Panc1 (cell line): ENCODE results near the gene CST11. TPM values are rescaled to one million over a fixed set of nuclear protein-coding genes. Genes with fewer than 3 reads are reported as not detected.

Source experiments
- ATAC-seq: fragments of 200-7000 bp; cut with Tn5 transposase; 2 replicates; pipeline ENCODE4 v1.9.1; 2020; ENCODE audit warnings: mild to moderate bottlenecking, moderate library complexity
- BruUV-seq: library from RNA; stranded (reverse); fragments of 400-500 nt; replicated peaks from 2 replicates; lab custom pipeline; 2021; lab: Mats Ljungman, UMichigan
- CTCF ChIA-PET: fragments of 300-600 bp; sonication (Branson Sonifier 250); formaldehyde crosslinking; loops from one replicate; lab custom pipeline; 2022; ENCODE audit warnings: antibody characterized with exemption; lab: Charles Lee
- POLR2A ChIA-PET: fragments of 300-600 bp; sonication (Branson Sonifier 250); formaldehyde crosslinking; loops from one replicate; lab custom pipeline; 2022; ENCODE audit warnings: antibody characterized with exemption; lab: Charles Lee
- DNase-seq: peaks from one replicate; pipeline ENCODE4 v3.0.0-alpha.2; 2010; ENCODE audit warnings: low read depth, low spot score
- H3K27ac ChIP-seq: 2 replicates; pipeline ENCODE4 v1.5.1; 2011; ENCODE audit warnings: mild to moderate bottlenecking, low read length, inconsistent platforms
- H3K27me3 ChIP-seq: fragments of 200-500 bp; sonication (Bioruptor generic); 2 replicates; pipeline ENCODE4 v1.6.0; 2014; ENCODE audit warnings: low read length, inconsistent platforms; ENCODE audit not compliant: control insufficient read depth, insufficient read depth
- H3K36me3 ChIP-seq: fragments of 200-500 bp; sonication (Bioruptor generic); 2 replicates; pipeline ENCODE4 v1.5.1; 2014; ENCODE audit warnings: inconsistent platforms, mild to moderate bottlenecking, low read length, moderate library complexity; ENCODE audit not compliant: control insufficient read depth, insufficient read depth
- H3K4me1 ChIP-seq: 2 replicates; pipeline ENCODE4 v1.5.1; 2011; ENCODE audit warnings: inconsistent platforms, mild to moderate bottlenecking, low read length, moderate library complexity; ENCODE audit not compliant: control insufficient read depth, insufficient read depth
- H3K4me3 ChIP-seq, 2 experiments: 2 replicates each; pipeline ENCODE4 v1.5.1; 2011 to 2012; ENCODE audit warnings: low read depth in 2 of 2, low read length in 2 of 2, mild to moderate bottlenecking in 2 of 2, inconsistent platforms in 1 of 2, moderate library complexity in 1 of 2
- H3K9me3 ChIP-seq: fragments of 200-500 bp; sonication (Bioruptor generic); 2 replicates; pipeline ENCODE4 v1.5.1; 2014; ENCODE audit warnings: low read depth, mild to moderate bottlenecking, inconsistent platforms, low read length, moderate library complexity; ENCODE audit not compliant: control insufficient read depth, insufficient read depth
- POLR2AphosphoS5 ChIP-seq: IDR thresholded peaks from 2 replicates; pipeline ENCODE4 v1.6.1; 2012; ENCODE audit warnings: mild to moderate bottlenecking, low read depth, low read length, moderate library complexity
- REST ChIP-seq, 2 experiments: IDR thresholded peaks; 2 replicates each; pipeline ENCODE4 v1.6.1; 2011 to 2012; ENCODE audit warnings: low read depth in 2 of 2, control low read depth in 1 of 2, low read length in 1 of 2, mild to moderate bottlenecking in 1 of 2, moderate library complexity in 1 of 2; ENCODE audit not compliant: insufficient read depth in 1 of 2
- SIN3A ChIP-seq: IDR thresholded peaks from 2 replicates; pipeline ENCODE4 v1.6.1; 2012; ENCODE audit warnings: low read depth, mild to moderate bottlenecking, low read length, moderate library complexity, borderline replicate concordance; ENCODE audit not compliant: insufficient read depth
- TCF7L2 ChIP-seq: IDR thresholded peaks from 2 replicates; pipeline ENCODE4 v1.6.1; 2011; ENCODE audit warnings: mild to moderate bottlenecking, low read depth, low read length, inconsistent platforms
- in situ Hi-C: cut with HindIII; loops from 2 replicates; pipeline ENCODE4 v1.10.0; 2016; ENCODE audit warnings: low sequenced_read_pairs, low pct_unique_long_range_greater_than_20kb
- intact Hi-C: fragments of 100-400 bp; cut with micrococcal nuclease; formaldehyde crosslinking; loops from one replicate; pipeline ENCODE4 v1.10.0; 2022; ENCODE audit not compliant: unreplicated experiment
- total RNA-seq: library from RNA; stranded (reverse); gene quantifications from one replicate; pipeline ENCODE4 v1.2.1, GENCODE V29; 2021; ENCODE audit not compliant: unreplicated experiment
- TF ChIP-seq, protein P1 (sequence below): fragments of 450-650 bp; IDR thresholded peaks from 2 replicates; pipeline ENCODE4 v1.5.1; 2017; ENCODE audit warnings: mild to moderate bottlenecking

Gene CST11
- total RNA-seq, 1 experiment from 2014 or later = not detected

DNA sequence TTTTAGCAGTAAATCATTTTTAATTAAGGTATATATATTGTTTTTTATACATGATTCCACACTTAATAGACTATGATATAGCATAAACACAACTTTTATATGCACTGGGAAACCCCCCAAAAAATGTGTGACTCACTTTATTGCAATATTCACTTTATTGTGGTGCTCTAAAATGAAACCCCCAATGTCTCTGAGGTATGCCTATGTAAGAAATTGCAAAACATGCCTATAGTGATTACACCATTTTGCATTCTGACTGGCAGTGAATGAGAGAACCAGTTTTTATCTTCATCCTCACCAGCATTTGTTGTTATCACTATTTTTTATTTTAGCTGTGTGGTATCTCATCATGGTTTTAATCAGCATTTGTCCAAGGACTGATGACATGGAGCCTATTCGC, 8.5 kb upstream of the CST11 start:
- DNase-seq (no peak), ATAC-seq (no peak)
- H3K36me3 ChIP-seq = no peaks in the 10 kb centered on the region
- no TSS peak for BruUV-seq
- no peak overlapping the region for H3K27ac ChIP-seq
- no peaks in the 10 kb centered on the region for H3K27me3 ChIP-seq
- in situ Hi-C loops (no loop called here), intact Hi-C loops (no loop called here)
- no peak overlapping the region for H3K4me3 ChIP-seq
- ChIA-PET CTCF (no interaction called here), POLR2A (no interaction called here)
- peaks cover 4% of the 10 kb centered on the region; the same call in 1 of the 2 replicates for H3K9me3 ChIP-seq
- no peaks in the 10 kb centered on the region for H3K4me1 ChIP-seq
- TF ChIP-seq POLR2AphosphoS5 (no peak), TCF7L2 (no peak), SIN3A (no peak), REST (IDR thresholded peaks at IDR 0.05; ENCODE audit: insufficient read depth in 1 of 2, low read depth in 2 of 2, low read length in 1 of 2) (no peak)
- TF ChIP-seq, protein P1, sequence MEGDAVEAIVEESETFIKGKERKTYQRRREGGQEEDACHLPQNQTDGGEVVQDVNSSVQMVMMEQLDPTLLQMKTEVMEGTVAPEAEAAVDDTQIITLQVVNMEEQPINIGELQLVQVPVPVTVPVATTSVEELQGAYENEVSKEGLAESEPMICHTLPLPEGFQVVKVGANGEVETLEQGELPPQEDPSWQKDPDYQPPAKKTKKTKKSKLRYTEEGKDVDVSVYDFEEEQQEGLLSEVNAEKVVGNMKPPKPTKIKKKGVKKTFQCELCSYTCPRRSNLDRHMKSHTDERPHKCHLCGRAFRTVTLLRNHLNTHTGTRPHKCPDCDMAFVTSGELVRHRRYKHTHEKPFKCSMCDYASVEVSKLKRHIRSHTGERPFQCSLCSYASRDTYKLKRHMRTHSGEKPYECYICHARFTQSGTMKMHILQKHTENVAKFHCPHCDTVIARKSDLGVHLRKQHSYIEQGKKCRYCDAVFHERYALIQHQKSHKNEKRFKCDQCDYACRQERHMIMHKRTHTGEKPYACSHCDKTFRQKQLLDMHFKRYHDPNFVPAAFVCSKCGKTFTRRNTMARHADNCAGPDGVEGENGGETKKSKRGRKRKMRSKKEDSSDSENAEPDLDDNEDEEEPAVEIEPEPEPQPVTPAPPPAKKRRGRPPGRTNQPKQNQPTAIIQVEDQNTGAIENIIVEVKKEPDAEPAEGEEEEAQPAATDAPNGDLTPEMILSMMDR = no peak

DNA sequence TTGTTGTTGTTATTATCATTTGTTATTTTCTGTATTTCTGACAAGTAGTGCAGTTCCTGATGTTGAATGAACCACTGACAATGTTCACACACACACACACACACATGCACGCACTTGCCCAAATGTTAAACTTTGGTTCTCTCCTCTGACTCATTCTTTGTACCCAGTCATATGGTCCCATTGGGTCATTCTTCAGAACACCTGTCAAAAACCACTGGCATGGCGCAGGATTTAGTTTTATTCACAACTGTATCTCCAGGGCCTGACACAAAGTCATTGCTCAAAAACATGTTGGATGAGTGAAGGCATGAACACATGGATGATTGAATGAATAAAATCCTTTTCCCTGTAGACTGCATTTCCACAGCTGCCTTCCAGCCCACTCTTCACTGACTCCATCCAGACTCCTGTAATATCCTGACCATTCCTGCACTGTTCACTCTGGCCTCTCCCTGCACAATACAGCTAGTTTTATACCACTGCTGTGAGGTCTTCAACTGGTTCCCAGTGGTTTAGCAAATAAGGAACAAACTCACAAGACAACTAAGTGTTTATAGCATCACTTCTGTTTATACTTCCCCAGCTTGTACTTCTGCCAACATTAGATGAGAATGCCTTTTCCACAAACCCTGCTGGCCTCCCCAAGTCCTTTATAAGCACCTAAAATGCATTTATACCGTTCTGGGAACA, 6.9 kb upstream of the CST11 start:
- in situ Hi-C loops = no loop called here
- CTCF ChIA-PET = no interaction called here
- DNase-seq = no peak
- H3K27me3 ChIP-seq = no peaks in the 10 kb centered on the region
- intact Hi-C loops = no loop called here
- no TSS peak for BruUV-seq
- TF ChIP-seq TCF7L2 (no peak), SIN3A (no peak), REST (IDR thresholded peaks at IDR 0.05; ENCODE audit: insufficient read depth in 1 of 2, low read depth in 2 of 2, low read length in 1 of 2) (no peak), POLR2AphosphoS5 (no peak)
- TF ChIP-seq, protein P1 = no peak
- POLR2A ChIA-PET = no interaction called here
- no peaks in the 10 kb centered on the region for H3K9me3 ChIP-seq
- H3K4me1 ChIP-seq = no peaks in the 10 kb centered on the region
- no peak for ATAC-seq
- no peaks in the 10 kb centered on the region for H3K36me3 ChIP-seq
- no peak overlapping the region for H3K4me3 ChIP-seq
- no peak overlapping the region for H3K27ac ChIP-seq
